ENCODE data around the gene MRPL14.

MRPL14 gene

GRCh38 chr6:44123544-44123943 is 3.7 kb downstream of the MRPL14 start:
- DNase-seq (ENCODE audit: low spot score), result no peak

GRCh38 chr6:44122801-44123200 is 4.5 kb downstream of the MRPL14 start:
- no peak for DNase-seq (ENCODE audit: low spot score)

- no peak for DNase-seq (ENCODE audit: low spot score)
Measured at GRCh38 chr6:44120692-44121443, 6.4 kb downstream of the MRPL14 start.

GRCh38 chr6:44119704-44120262 is 7.5 kb downstream of the MRPL14 start:
- no peak for DNase-seq (ENCODE audit: low spot score)

- no peak for DNase-seq (ENCODE audit: low spot score)
Measured at GRCh38 chr6:44117397-44118128, 9.7 kb downstream of the MRPL14 start.

- DNase-seq (ENCODE audit: low spot score), result no peak
Measured at GRCh38 chr6:44116641-44117382, 10.4 kb downstream of the MRPL14 start.

- no peak for DNase-seq (ENCODE audit: low spot score)
Measured at GRCh38 chr6:44115866-44116265, 11.4 kb downstream of the MRPL14 start.

- no peak for DNase-seq (ENCODE audit: low spot score)
Measured at GRCh38 chr6:44113414-44113813, 13.8 kb downstream of the MRPL14 start.

GRCh38 chr6:44111434-44112417 is 15.5 kb downstream of the MRPL14 start:
- no peak for DNase-seq (ENCODE audit: low spot score)

GRCh38 chr6:44110966-44111365 is 16.3 kb downstream of the MRPL14 start:
- no peak for DNase-seq (ENCODE audit: low spot score)

- no peak for DNase-seq (ENCODE audit: low spot score)
Measured at GRCh38 chr6:44110005-44110676, 17.1 kb downstream of the MRPL14 start.

GRCh38 chr6:44109212-44109611 is 18.0 kb downstream of the MRPL14 start:
- no peak for DNase-seq (ENCODE audit: low spot score)

- no peak for DNase-seq (ENCODE audit: low spot score)
Measured at GRCh38 chr6:44108471-44108870, 18.8 kb downstream of the MRPL14 start.

- no peak for DNase-seq (ENCODE audit: low spot score)
Measured at GRCh38 chr6:44107017-44107416, 20.2 kb downstream of the MRPL14 start.

- DNase-seq (ENCODE audit: low spot score), result no peak
Measured at GRCh38 chr6:44105993-44106740, 21.1 kb downstream of the MRPL14 start.

- no peak for DNase-seq (ENCODE audit: low spot score)
Measured at GRCh38 chr6:44105146-44105545, 22.1 kb downstream of the MRPL14 start.

GRCh38 chr6:44104481-44105021 is 22.7 kb downstream of the MRPL14 start:
- no peak for DNase-seq (ENCODE audit: low spot score)

GRCh38 chr6:44102527-44102926 is 24.7 kb downstream of the MRPL14 start:
- DNase-seq (ENCODE audit: low spot score), result peak; percentile 58

GRCh38 chr6:44101832-44102231 is 25.4 kb downstream of the MRPL14 start:
- no peak for DNase-seq (ENCODE audit: low spot score)

GRCh38 chr6:44100088-44100550 is 27.1 kb downstream of the MRPL14 start:
- peak; percentile 55 for DNase-seq (ENCODE audit: low spot score)

All from ecto neural progenitor cell (in vitro differentiated cells).